GM18951 (cell line): ENCODE results near the gene RIN3.

Experiments
- POLR2A ChIP-seq: IDR thresholded peaks from 4 replicates; pipeline ENCODE4 v1.6.1; 2011; ENCODE audit warnings: mild to moderate bottlenecking; ENCODE audit not compliant: insufficient read length, insufficient read depth; ENCODE audit errors: extremely low read depth
- in situ Hi-C: fragments of 300-500 bp; cut with MboI; formaldehyde crosslinking; loops from one replicate; pipeline ENCODE4 v1.12.0; 2022; ENCODE audit warnings: low sequenced_read_pairs, mixed read lengths, inconsistent platforms; ENCODE audit not compliant: unreplicated experiment

Gene RIN3

GRCh38 chr14:92679246-92679645 is 165.7 kb downstream of the RIN3 start:
- TF ChIP-seq POLR2A, result no peak
- in situ Hi-C loops, result loop anchor here (25.0 kb wide), 1 partner anchor 542 kb away; no protein-coding TSS in a partner anchor

GRCh38 chr14:92680330-92680729 is 166.7 kb downstream of the RIN3 start:
- in situ Hi-C loops, result loop anchor here (25.0 kb wide), 1 partner anchor 543 kb away; no protein-coding TSS in a partner anchor

- in situ Hi-C loops, result loop anchor here (25.0 kb wide), 1 partner anchor 544 kb away; no protein-coding TSS in a partner anchor
- no peak for TF ChIP-seq POLR2A
Measured at GRCh38 chr14:92680781-92681650, 167.4 kb downstream of the RIN3 start.

- in situ Hi-C loops, result loop anchor here (25.0 kb wide), 1 partner anchor 546 kb away; no protein-coding TSS in a partner anchor
- no peak for TF ChIP-seq POLR2A
Measured at GRCh38 chr14:92683041-92683440, 169.5 kb downstream of the RIN3 start.

- in situ Hi-C loops, result loop anchor here (25.0 kb wide), 1 partner anchor 548 kb away; no protein-coding TSS in a partner anchor
- no peak for TF ChIP-seq POLR2A
Measured at GRCh38 chr14:92684801-92685560, 171.4 kb downstream of the RIN3 start.

GRCh38 chr14:92685784-92686355 is 172.3 kb downstream of the RIN3 start:
- no peak for TF ChIP-seq POLR2A
- in situ Hi-C loops, result loop anchor here (25.0 kb wide), 1 partner anchor 549 kb away; no protein-coding TSS in a partner anchor

GRCh38 chr14:92686411-92686899 is 172.9 kb downstream of the RIN3 start:
- no peak for TF ChIP-seq POLR2A
- in situ Hi-C loops, result loop anchor here (25.0 kb wide), 1 partner anchor 549 kb away; no protein-coding TSS in a partner anchor

- no peak for TF ChIP-seq POLR2A
- in situ Hi-C loops, result loop anchor here (25.0 kb wide), 1 partner anchor 550 kb away; no protein-coding TSS in a partner anchor
Measured at GRCh38 chr14:92686900-92687427, 173.4 kb downstream of the RIN3 start.

- in situ Hi-C loops, result loop anchor here (25.0 kb wide), 1 partner anchor 551 kb away; no protein-coding TSS in a partner anchor
Measured at GRCh38 chr14:92687681-92688433, 174.3 kb downstream of the RIN3 start.

GRCh38 chr14:92688434-92689375 is 175.1 kb downstream of the RIN3 start:
- in situ Hi-C loops, result loop anchor here (25.0 kb wide), 1 partner anchor 551 kb away; no protein-coding TSS in a partner anchor

More at GRCh38 chr14:92687681-92688433, 174.3 kb downstream of the RIN3 start:
- TF ChIP-seq POLR2A, result no peak

GRCh38 chr14:92690171-92691011 is 176.8 kb downstream of the RIN3 start:
- in situ Hi-C loops, result loop anchor here (25.0 kb wide), 1 partner anchor 553 kb away; no protein-coding TSS in a partner anchor

More at GRCh38 chr14:92688434-92689375, 175.1 kb downstream of the RIN3 start:
- no peak for TF ChIP-seq POLR2A

More at GRCh38 chr14:92690171-92691011, 176.8 kb downstream of the RIN3 start:
- TF ChIP-seq POLR2A, result no peak
